Spleen (tissue), 11 donors: ENCODE data around the gene ZNF513. TPM values are rescaled to one million over a fixed set of nuclear protein-coding genes. Genes with fewer than 3 reads are reported as not detected.
A peak's percentile ranks its signal among the peaks of the same experiment; 100 is the strongest.

Source experiments
- DNase-seq: peaks from one replicate; pipeline ENCODE4 v3.0.0-alpha.2; 2020
- H3K27ac ChIP-seq, 8 donors: fragments of 200-600 bp; sonication (generic) in 7 of 8; 1 replicate in 4 of 8; 2 replicates in 4 of 8; pipeline versions ENCODE4 v1.5.0 to v1.8.0; 2016 to 2021; ENCODE audit warnings: inconsistent platforms in 4 of 8, mild to moderate bottlenecking in 4 of 8, moderate library complexity in 1 of 8
- H3K27me3 ChIP-seq, 7 donors: fragments of 200-600 bp; sonication (generic) in 6 of 7; replicated peaks in 1 of 7; 1 replicate in 4 of 7; 2 replicates in 3 of 7; pipeline versions ENCODE4 v1.5.0 to v1.8.0; 2016 to 2021; ENCODE audit warnings: inconsistent platforms in 3 of 7, mild to moderate bottlenecking in 1 of 7
- H3K36me3 ChIP-seq, 6 donors: fragments of 200-600 bp; sonication (generic) in 5 of 6; 1 replicate in 4 of 6; 2 replicates in 2 of 6; pipeline versions ENCODE4 v1.5.0 to v1.8.0; 2016 to 2021; ENCODE audit warnings: inconsistent platforms in 2 of 6
- H3K4me1 ChIP-seq, 6 donors: fragments of 200-600 bp; sonication (generic) in 5 of 6; 1 replicate in 3 of 6; 2 replicates in 3 of 6; pipeline versions ENCODE4 v1.5.0 to v1.8.0; 2016 to 2021; ENCODE audit warnings: inconsistent platforms in 3 of 6
- H3K4me3 ChIP-seq, 8 donors: fragments of 200-600 bp; sonication (generic) in 7 of 8; 1 replicate in 4 of 8; 2 replicates in 4 of 8; pipeline versions ENCODE4 v1.5.0 to v1.8.0; 2016 to 2021; ENCODE audit warnings: inconsistent platforms in 4 of 8, mild to moderate bottlenecking in 4 of 8, moderate library complexity in 2 of 8
- H3K9me3 ChIP-seq, 8 donors: fragments of 200-600 bp; sonication (generic) in 7 of 8; 1 replicate in 4 of 8; 2 replicates in 4 of 8; pipeline versions ENCODE4 v1.5.0 to v1.8.0; 2016 to 2021; ENCODE audit warnings: inconsistent platforms in 4 of 8
- POLR2A ChIP-seq, 3 donors: fragments of 450-650 bp; IDR thresholded peaks; one replicate each; pipeline ENCODE4 v1.5.1; 2017; ENCODE audit warnings: antibody characterized with exemption in 3 of 3, mild to moderate bottlenecking in 1 of 3
- POLR2AphosphoS5 ChIP-seq, 3 donors: sonication (generic); formaldehyde crosslinking; IDR thresholded peaks; one replicate each; pipeline ENCODE4 v1.5.1; 2017; ENCODE audit warnings: antibody characterized with exemption in 3 of 3
- WGBS, 5 donors: extraction: QIAGEN DNeasy Blood & Tissue Kit in 3 of 5; methylation state at CpG; one replicate each; pipeline versions ENCODE4 v1.1.5 to v1.1.7; 2013 to 2018; 5-methylcytosine and 5-hydroxymethylcytosine counted together
- intact Hi-C: fragments of 100-400 bp; cut with DNase I; formaldehyde crosslinking; loops from one replicate; pipeline ENCODE4 v1.15.0; 2023; ENCODE audit warnings: low total_unique reads
- polyA plus RNA-seq, 3 donors: library from polyadenylated mRNA; stranded (reverse); fragments of 200-250 nt; gene quantifications; one replicate each; pipeline ENCODE4 v1.2.1, GENCODE V29; 2013
- total RNA-seq, 7 donors: library from RNA; depleted of rRNA in 3 of 7; stranded (reverse); fragments of >200 nt in 3 of 7; fragmentation: NEBNext Ultra II Directional in 4 of 7; extraction: Animal tissue kit (Norgen Biotek cat#: 25700) in 4 of 7; gene quantifications; one replicate each; pipeline versions ENCODE4 v1.1.0 to v1.2.1, GENCODE V29; 2016 to 2021
- TF ChIP-seq, protein P1 (sequence below), 11 experiments: fragments of 200-600 bp in 7 of 11; fragments of 450-650 bp in 4 of 11; sonication (generic) in 4 of 11; IDR thresholded peaks in 8 of 11; conservative IDR thresholded peaks in 3 of 11; 1 replicate in 7 of 11; 2 replicates in 4 of 11; pipeline versions ENCODE4 v1.4.0 to v1.8.0; 2016 to 2021; ENCODE audit warnings: antibody characterized with exemption in 11 of 11, inconsistent platforms in 4 of 11, mild to moderate bottlenecking in 1 of 11
- donor health status: healthy with polysubstance abuse.
- donor health status: DM: no; HTN: no; CAD: no; lungs with moderate emphysema.
- donor health status: DM: no; HTN: no; CAD: no.
- donor health status: Bipolar disorder and iron deficiency.
- donor health status: healthy.
- donor health status: DM: no; HTN: no; CAD: no.
- donor health status: DM: yes; HTN: yes; CAD: no.

ZNF513 gene
- total and polyA plus RNA-seq, 10 donors: 13.6 to 29.0 (median 18.6) TPM

DNA sequence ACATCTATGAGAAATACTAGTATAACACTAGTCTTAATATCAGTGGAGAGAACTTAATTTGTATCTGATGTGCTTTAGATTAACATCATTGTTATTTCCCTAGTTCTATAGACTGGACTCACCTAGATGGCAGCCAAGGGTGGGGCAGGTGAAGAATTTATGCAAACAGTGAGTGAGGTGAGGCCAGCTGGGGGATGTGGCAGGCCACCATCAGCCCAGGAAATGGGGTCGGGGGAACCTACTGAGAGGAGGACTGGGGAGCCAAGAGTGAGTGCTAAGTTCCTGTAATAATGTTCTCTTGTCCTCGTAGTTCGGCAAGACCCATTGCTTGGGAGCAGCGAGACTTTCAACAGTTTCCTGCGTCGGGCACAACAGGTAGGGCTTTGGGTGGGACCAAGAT lies 7.6 kb downstream of the ZNF513 start:
- H3K27ac ChIP-seq: peak overlapping the region in 4 of 8 donors; percentile 9 to 98 (median 98)
- no peaks in the 10 kb centered on the region for H3K27me3 ChIP-seq
- DNase-seq: no peak
- H3K4me3 ChIP-seq: no peak overlapping the region
- intact Hi-C loops: no loop called here
- TF ChIP-seq, protein P1, sequence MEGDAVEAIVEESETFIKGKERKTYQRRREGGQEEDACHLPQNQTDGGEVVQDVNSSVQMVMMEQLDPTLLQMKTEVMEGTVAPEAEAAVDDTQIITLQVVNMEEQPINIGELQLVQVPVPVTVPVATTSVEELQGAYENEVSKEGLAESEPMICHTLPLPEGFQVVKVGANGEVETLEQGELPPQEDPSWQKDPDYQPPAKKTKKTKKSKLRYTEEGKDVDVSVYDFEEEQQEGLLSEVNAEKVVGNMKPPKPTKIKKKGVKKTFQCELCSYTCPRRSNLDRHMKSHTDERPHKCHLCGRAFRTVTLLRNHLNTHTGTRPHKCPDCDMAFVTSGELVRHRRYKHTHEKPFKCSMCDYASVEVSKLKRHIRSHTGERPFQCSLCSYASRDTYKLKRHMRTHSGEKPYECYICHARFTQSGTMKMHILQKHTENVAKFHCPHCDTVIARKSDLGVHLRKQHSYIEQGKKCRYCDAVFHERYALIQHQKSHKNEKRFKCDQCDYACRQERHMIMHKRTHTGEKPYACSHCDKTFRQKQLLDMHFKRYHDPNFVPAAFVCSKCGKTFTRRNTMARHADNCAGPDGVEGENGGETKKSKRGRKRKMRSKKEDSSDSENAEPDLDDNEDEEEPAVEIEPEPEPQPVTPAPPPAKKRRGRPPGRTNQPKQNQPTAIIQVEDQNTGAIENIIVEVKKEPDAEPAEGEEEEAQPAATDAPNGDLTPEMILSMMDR (IDR thresholded peaks at IDR 0.05 in 8 of 11, conservative IDR thresholded peaks at IDR 0.05 in 3 of 11): no peak
- TF ChIP-seq POLR2AphosphoS5 (IDR thresholded peaks at IDR 0.05) (no peak), POLR2A (IDR thresholded peaks at IDR 0.05) (no peak)
- peaks cover 0 to 72% (median 54%) of the 10 kb centered on the region in 6 donors for H3K36me3 ChIP-seq
- no peaks in the 10 kb centered on the region for H3K9me3 ChIP-seq
- 81 to 89% (median 85%) methylated on average over 6 of the region's 6 CpGs for WGBS, 5 donors
- peaks cover 30 to 82% (median 43%) of the 10 kb centered on the region in 6 donors for H3K4me1 ChIP-seq

DNA sequence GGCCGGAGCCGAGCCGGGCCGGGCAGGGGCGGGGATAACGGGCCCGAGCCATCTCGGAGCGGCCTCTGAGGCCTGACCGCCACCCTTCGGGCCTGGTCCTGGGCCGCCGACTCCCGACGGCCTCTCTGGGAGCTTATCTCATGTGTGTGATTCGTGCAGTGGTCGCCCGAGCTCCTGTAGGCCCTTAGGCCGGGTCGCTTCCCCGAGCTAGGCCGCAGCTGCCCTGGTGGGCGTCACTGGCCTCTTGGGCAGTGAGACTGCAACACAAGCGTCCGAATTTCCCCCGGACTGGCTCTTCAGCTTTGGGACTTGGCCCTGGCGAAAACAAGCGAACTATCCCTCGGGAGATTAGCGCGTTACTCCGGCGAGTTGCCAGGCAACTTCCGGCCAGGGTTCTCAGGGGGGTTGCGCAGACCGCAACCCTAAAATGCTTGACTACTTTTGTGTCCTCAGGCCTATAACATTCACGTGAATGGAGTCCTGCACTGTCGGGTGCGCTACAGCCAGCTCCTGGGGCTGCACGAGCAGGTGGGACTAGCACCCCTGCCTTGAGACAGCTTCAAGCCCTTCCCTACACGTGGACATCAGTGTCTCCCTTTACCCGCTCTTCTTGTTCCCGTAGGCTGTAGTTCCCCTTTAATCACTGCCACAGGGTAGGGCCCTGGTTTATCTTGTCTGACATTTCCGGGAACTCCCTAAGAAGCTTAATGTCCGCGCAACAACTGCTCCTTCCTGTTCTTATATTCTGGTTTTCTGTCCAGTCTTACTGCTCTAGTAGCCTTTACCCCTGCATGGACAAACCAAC lies 9.5 kb downstream of the ZNF513 start:
- Histone ChIP-seq H3K36me3 (peaks cover 0 to 72% (median 54%) of the 10 kb centered on the region in 6 donors), H3K9me3 (no peaks in the 10 kb centered on the region), H3K4me1 (peaks cover 30 to 66% (median 43%) of the 10 kb centered on the region in 6 donors), H3K4me3 (peak overlapping the region; percentile 99 to 100 (median 100)), H3K27ac (peak overlapping the region; percentile 93 to 98 (median 96)), H3K27me3 (no peaks in the 10 kb centered on the region)
- no peak for DNase-seq
- intact Hi-C loops: no loop called here
- WGBS, 5 donors: 0 to 1% (median 0%) methylated on average over 29 to 46 of the region's 46 CpGs
- TF ChIP-seq POLR2A (IDR thresholded peaks at IDR 0.05) (no peak), POLR2AphosphoS5 (IDR thresholded peaks at IDR 0.05) (peak in 2 of 3 donors; percentile 43 to 47)

DNA sequence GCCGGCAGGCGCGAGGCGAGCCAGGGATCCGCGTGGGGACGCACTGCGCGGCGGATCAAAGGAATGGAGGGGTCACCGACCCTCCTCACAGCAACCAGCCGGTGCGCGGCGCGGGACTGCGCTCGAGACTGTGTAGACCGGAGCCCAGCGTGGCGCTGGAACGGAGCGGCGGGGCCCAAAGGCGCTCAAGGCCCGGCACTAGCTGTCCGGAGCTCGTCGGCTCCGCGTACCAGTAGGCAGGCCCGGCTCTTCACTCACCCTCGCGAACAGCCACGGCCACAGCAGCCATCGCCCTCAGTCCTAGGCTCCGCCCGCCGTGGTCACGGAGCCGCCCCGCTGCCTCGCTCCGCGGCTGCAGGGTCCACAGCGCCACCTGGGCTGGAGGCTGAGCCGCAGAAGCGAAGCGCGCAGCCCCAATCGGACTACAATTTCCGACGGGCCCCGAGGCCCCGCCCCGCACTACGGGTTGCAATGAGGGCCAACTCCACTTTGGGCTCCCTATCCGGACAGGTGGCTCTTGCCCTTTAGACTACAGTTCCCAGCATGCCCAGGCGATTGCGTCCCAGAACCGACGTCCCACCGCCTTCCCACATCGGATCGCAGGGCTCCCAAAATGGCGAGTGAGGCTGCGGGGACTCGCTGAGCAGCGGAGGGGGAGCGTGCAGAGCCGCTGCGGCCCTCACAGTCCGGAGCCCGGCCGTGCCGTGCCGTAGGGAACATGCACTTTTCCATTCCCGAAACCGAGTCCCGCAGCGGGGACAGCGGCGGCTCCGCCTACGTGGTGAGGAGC lies 10.3 kb downstream of the ZNF513 start, which contains the start of the genes EIF2B4 and SNX17:
TSS of gene EIF2B4 (minus strand) at position 313 of the 790 bp plus-strand sequence. CDS start at position 289, 24 bp downstream.
TSS of gene SNX17 (plus strand) at position 591 of the 790 bp plus-strand sequence. CDS start at position 719, 128 bp downstream.
- intact Hi-C loops: no loop called here
- peak; percentile 100 for DNase-seq
- Histone ChIP-seq H3K4me3 (peak within 1 kb of the TSS; percentile 99 to 100 (median 100)), H3K27me3 (no peaks in the 10 kb centered on the region), H3K9me3 (no peaks in the 10 kb centered on the region), H3K36me3 (peaks cover 0 to 72% (median 52%) of the 10 kb centered on the region in 6 donors), H3K27ac (peak within 1 kb of the TSS; percentile 93 to 98 (median 96)), H3K4me1 (peaks cover 30 to 62% (median 43%) of the 10 kb centered on the region in 6 donors)
- 0 to 1% (median 0%) methylated on average over 1 to 85 of the region's 85 CpGs for WGBS, 5 donors
- TF ChIP-seq POLR2AphosphoS5 (IDR thresholded peaks at IDR 0.05) (peak; percentile 95 to 97 (median 96)), POLR2A (IDR thresholded peaks at IDR 0.05) (peak; percentile 2 to 9 (median 5))
- TF ChIP-seq, protein P1 (IDR thresholded peaks at IDR 0.05 in 8 of 11, conservative IDR thresholded peaks at IDR 0.05 in 3 of 11): peak; percentile 70 to 90 (median 86)

DNA sequence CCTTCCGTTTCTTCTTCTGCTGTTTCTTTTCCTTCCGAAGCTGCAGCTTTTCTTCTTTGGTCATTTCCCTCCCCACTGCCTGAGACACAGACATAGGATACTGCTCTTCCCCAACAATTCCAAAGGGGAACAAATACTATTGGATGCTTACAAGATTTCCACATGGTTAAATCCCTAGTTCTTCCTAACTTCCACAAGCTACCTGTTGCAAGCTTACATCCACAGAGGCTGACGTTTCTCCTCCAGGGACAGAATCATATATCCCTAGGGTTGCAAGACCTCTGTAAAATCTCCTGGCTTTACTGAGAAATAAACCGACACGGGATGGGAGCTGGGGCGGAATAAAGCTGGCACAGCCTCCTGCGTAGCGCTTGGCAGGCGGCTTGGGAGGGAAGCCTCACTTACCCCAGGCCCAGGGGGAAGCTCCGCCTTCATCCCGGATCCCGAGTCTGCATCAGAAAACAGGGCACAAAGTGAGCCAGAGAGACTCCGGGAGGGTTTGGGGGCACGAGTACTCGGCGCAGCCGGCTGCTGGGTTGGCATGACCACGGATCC lies 11.0 kb downstream of the ZNF513 start:
- H3K4me1 ChIP-seq: peaks cover 30 to 60% (median 43%) of the 10 kb centered on the region in 6 donors
- H3K9me3 ChIP-seq: no peaks in the 10 kb centered on the region
- no peak for DNase-seq
- H3K4me3 ChIP-seq: peak overlapping the region; percentile 99 to 100 (median 100)
- peak overlapping the region; percentile 86 to 98 (median 96) for H3K27ac ChIP-seq
- intact Hi-C loops: no loop called here
- H3K27me3 ChIP-seq: no peaks in the 10 kb centered on the region
- 0 to 2% (median 1%) methylated on average over 7 to 18 of the region's 18 CpGs for WGBS, 5 donors
- peaks cover 0 to 72% (median 52%) of the 10 kb centered on the region in 6 donors for H3K36me3 ChIP-seq
- no peak for TF ChIP-seq POLR2AphosphoS5 (IDR thresholded peaks at IDR 0.05)
- TF ChIP-seq POLR2A (IDR thresholded peaks at IDR 0.05): no peak
- TF ChIP-seq, protein P1 (IDR thresholded peaks at IDR 0.05 in 8 of 11, conservative IDR thresholded peaks at IDR 0.05 in 3 of 11): no peak
